HuH-7 (cell line): Measurements from ENCODE around the gene GYPC.
"Not testable (repeated sequence)": the region's sequence is repeated elsewhere in the genome, so short reads cannot be mapped to it uniquely, and the experiment has no call there.

ENCODE experiments used
- DNase-seq: peaks from one replicate; pipeline ENCODE4 v3.0.0; 2011; ENCODE audit warnings: low spot score

The GYPC gene, protein sequence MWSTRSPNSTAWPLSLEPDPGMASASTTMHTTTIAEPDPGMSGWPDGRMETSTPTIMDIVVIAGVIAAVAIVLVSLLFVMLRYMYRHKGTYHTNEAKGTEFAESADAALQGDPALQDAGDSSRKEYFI

GRCh38 chr2:126655500-126656430 is at the start of gene GYPC:
Gene GYPC, plus strand, starts transcription at chr2:126656158. Its CDS starts 106 bp downstream, at chr2:126656264.
- no peak for DNase-seq

DNA sequence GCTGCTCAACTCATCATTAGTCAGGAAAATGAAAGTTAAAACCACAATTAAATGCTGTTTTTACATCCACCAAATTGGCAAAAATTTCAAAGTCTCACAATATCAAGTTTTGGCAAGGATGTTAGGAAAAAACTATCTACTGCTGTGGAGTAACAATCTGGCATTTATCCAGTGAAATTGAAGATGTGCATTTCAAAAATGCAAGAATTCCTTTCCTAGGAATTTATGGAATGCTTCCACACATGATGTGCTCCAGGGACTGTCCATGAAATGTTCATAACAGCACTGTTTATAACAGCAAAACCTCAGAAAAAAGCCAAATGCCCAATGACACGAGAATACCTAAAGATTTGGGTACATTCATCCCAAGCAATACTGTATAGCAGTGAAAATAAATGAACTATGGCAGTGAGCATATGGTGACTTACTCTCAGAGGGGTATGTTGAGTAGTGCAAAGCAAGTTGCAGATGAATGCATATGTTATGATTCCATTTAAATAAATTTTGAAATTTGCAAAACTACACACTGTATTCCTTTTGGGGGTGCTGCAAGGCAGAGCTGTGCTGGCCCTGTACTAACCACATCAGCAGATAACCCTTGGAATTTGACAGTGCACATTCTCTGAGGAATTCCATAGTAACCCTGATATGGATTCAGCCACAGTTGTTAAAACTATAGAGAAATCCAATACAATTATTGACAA is 41.3 kb upstream of the GYPC start:
- no peak for DNase-seq

- no peak for DNase-seq
Observed at GRCh38 chr2:126616606-126617069, 39.3 kb upstream of the GYPC start.

GRCh38 chr2:126620302-126620701 is 35.7 kb upstream of the GYPC start:
- DNase-seq = no peak

DNA sequence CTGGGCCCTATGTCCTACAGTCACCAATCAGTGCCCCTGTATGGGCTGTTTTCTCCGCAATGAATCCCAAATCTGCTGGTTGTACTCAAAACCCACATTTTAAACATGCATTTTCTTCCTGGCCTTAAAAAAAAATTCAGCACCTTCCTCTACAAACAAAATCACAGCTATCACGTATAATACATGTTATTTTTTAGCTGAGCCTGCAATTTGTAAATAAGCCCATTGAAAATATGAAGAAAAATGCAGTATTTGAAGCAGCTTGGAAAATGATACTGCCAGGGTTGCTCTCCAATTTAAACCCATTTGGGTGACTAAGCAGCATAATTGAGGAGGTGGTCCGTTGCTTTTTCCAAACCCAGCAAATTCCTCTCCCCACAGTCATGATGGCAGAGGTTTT is 33.0 kb upstream of the GYPC start:
- no peak for DNase-seq

GRCh38 chr2:126627643-126628042 is 28.3 kb upstream of the GYPC start:
- DNase-seq = no peak

DNA sequence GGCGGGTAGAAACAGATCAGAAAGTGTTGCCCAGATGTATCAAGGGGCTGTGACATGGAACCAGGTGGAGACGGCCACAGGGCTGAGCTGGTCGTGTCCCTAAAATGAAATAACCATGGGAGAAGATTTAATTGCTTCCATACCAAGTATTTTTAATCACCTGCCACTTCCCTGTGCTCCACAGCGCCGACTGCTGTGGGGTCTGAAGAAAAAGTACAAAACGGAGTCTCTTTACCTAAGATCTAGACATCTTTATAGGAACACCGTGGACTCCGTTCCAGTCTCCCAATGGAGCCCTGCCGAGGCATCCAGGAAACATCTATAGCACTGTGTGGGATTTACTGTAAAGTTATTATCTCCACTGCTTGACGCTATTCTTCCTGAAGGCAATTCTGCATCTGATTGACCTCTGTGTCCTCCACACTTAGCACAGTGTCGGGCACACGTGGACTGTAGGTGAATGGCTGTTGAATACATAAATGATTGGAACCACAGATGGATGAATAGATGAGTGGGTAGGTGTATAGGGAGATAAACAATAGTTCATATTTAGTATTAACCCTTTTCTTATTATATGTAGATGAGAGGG is 21.6 kb upstream of the GYPC start:
- DNase-seq = no peak

DNA sequence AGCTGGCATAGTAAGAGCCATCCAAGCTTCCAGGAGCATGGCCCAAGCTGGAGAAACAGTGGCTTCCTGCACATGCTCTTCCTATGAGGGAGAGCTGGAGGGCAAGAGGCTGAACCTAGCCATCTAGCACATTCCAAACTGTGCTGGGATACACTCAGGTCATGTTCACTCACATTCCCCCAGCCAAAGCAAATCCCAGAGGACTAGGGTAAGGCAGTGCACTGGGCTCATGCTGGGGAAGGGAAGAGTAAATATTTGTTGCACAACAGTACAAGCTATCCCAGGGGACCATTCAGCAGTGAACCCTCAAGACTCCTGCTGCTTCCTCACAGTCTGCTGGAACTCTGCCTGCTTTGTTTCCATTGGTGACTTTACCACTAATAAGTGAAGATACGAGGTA is 20.7 kb upstream of the GYPC start:
- DNase-seq = no peak

- DNase-seq = no peak
Observed at GRCh38 chr2:126635736-126636135, 20.2 kb upstream of the GYPC start.

DNA sequence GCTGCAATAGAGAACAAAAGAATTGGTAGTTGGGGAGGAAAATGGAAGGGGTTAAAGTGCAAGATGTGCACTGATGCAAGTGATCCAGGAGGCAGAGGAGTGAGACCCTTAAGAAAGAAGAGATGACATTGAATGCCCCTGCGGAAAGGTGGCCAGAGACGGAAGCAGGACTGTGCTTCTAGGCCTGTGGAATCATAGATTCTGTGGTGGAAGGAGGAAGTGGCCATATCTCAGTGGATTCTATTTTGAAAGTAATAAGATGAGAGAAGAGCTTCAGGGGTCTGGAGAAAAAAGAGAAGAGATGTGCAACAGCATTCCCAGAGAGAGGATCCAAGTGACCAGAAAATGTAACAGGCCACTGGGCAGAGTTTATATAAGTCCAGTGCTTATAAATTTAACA is 18.6 kb upstream of the GYPC start:
- no peak for DNase-seq

DNA sequence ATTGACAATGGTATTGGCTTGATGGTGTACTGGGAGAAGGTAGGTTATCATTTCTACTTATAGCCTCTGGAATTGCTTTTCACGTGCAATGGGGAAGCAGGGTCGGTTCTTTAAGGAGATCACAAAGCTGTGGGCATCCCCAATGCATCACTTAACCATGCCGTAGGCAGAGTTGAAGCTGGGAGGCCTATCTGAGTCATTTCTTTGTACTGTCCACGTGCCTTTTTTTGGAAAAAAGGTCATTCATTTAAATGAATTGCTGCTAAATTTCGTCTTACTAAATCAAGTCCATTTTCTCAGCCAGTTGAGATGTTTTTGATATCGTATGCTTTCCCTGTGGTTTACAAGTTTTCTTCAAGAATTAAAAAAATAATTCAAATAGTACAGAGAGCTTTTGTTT is 17.2 kb upstream of the GYPC start:
- no peak for DNase-seq

- DNase-seq = no peak
Observed at GRCh38 chr2:126639276-126639675, 16.7 kb upstream of the GYPC start.

GRCh38 chr2:126641294-126641693 is 14.7 kb upstream of the GYPC start:
- not testable (repeated sequence) for DNase-seq

GRCh38 chr2:126642031-126642430 is 13.9 kb upstream of the GYPC start:
- DNase-seq = no peak

DNA sequence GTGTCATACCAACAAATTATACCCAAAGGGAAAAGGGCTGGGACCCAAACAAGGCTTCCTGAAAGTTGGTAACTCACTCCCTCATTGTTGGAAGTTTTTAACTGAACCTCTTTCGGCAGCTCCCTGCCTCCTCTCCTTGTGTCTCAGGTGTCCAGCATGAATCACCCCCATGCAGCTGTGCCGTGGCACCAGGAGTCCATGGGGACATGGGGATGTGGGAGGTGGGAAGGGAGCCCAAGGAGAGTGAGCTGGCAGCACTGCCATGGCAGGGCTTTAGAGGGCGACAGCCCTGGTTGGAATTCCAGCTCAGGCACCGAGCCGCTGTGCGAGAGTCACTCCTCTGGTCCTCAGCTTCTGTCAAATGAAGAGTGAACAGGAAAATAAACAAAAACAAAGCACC is 12.5 kb upstream of the GYPC start:
- no peak for DNase-seq

GRCh38 chr2:126643972-126644371 is 12.0 kb upstream of the GYPC start:
- no peak for DNase-seq

DNA sequence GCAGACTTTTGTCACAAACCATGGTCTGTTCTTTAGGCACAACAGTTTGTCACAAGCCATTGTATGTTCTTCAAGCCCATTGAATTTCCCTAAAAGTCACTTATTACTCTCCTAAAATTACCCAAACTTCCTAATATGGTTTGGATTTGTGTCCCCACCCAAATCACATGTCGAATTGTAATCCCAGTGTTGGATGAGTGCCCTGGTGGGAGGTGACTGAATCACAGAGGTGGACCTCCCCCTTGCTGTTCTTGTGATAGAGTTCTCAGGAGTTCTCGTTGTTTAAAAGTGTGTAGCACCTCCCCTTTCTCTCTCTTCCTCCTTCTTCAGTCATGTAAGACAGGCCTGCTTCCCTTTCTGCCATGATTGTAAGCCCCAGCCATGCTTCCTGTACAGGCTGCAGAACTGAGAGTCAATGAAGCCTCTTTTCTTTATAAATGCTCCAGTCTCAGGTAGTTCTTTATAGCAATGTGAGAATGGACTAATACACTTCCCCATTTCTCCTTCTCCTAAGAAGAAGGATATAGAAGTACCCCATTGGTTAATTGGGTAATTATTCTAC is 11.2 kb upstream of the GYPC start:
- DNase-seq = no peak

DNA sequence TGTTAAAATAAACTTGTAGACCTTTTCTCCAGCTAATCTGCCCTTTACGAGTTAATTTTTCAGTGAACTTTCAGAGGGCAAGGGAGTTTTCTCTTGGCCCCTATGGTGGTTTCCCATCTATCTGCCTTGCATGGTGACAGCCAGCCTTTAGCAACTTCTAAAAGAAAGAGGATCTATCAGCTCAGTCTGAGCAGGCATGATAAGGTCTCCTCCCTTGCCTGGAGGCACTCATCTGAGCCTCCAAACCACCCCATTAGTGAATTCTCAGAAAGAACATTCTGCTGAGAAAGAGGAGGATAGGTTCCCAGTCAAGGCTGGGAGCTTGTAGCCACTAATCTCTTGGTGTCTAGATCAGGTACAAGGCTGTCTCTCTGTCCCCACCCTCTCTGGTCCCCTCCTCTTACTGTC is 10.7 kb upstream of the GYPC start:
- no peak for DNase-seq

- DNase-seq = no peak
Observed at GRCh38 chr2:126646026-126646425, 9.9 kb upstream of the GYPC start.

GRCh38 chr2:126647714-126648344 is 8.1 kb upstream of the GYPC start:
- DNase-seq = not testable (repeated sequence)

DNA sequence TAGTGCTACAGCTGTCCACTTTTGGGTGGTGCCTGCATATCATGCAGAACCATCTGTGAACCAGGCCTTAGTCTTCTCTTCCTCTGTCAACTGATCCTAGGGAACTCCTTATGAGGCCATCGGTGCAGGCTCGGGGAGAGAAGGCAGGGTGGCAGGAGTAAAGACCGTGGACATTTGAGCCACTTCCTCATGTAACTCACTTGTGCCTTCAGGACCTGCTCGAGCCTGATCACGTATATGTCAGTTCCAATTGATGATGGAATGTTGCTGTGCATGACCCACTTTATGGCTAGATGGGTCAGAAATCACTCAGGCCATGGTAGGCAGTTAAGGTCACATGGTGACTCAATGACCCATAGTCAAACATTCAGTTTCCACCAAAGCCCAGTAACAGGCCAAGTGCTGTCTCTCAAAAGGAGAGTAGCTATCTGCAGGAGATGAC is 7.6 kb upstream of the GYPC start:
- DNase-seq = not testable (repeated sequence)

DNA sequence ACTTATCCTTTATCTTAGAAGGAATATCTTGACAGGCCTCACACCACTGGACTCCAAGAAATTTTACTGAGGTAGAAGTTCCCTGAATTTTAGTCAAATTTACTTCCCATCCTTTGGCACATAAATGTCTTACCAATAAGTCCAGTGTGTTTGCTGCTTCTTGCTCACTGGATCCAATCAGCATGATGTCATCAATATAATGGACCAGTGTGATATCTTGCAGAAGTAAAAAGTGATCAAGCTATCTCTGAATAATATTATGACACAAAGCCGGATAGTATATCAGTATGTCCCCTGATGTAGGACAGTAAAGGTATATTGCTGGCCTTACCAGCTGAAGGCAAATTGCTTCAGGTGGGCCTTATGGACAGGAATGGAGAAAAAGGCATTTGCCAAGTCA is 6.9 kb upstream of the GYPC start:
- no peak for DNase-seq
